ENCODE data around the gene PSMA4.

The PSMA4 gene

DNA sequence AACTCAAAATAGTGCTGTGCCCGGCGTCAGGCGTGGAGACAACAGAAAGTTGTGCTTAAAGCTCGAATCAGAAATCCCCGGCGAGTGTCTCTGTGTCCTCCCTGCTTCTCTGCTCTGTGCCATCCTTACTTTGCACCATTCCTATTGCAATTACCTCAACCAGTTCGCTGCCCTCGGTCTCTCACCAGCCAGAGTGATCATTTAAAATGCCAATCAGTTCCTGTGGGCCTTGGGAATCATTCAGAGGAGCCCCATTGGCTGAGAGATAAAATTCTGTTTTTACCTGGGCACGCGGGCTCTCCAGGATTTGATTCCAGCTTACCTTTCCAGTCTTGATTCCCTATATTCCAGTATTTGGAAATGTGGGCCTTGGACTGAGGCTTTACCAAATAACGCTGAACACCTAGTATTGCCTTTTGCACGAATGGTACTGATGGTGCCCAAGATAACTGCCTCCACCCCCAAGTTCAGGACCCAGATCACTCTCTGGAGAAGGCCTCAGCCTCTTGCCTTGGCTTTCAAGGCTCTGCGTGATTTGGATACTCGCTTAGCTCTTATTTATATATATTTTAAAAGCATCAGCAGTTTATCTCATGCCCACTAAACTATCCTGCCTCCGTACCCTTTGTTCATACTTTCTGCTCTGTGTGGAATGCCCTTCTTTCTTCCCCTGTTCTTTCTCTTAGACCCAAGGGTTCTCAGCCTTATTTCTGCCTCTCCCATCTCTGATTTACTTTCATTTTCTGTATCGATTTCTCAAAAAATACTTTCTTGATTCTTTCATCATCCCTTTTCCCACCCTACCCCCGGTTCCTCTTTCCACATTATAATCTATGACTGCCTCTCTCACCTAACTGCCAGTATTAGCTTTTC lies 863 bp downstream of the PSMA4 start:
- no peaks in the 10 kb centered on the region for H3K4me1 ChIP-seq (ENCODE audit: control insufficient read depth in 1 of 2, insufficient read depth in 2 of 2, low read length in 2 of 2)
- DNase-seq, result peak in 1 of 2 donors; percentile 1
- peak overlapping the region; percentile 8 for H3K4ac ChIP-seq (ENCODE audit: low read depth, low read length)
- H3K23ac ChIP-seq (ENCODE audit: low read length), result no peak overlapping the region
- H3K27ac ChIP-seq (ENCODE audit: low read depth, low read length), result no peak overlapping the region
- H2BK12ac ChIP-seq (ENCODE audit: low read length), result no peak overlapping the region
- peak overlapping the region; percentile 52 for H3K14ac ChIP-seq (ENCODE audit: low read length)
- no peak overlapping the region for H2BK120ac ChIP-seq (ENCODE audit: insufficient read depth, low read length, poor library complexity)
- peaks cover 9 to 15% of the 10 kb centered on the region in 2 experiments for H3K36me3 ChIP-seq (ENCODE audit: control insufficient read depth in 1 of 2, insufficient read depth in 2 of 2, low read length in 2 of 2)
- peak overlapping the region; percentile 99 for H3K9ac ChIP-seq (ENCODE audit: low read length)
- H3K4me3 ChIP-seq (ENCODE audit: low read depth, low read length), result peak overlapping the region; percentile 84
- H4K8ac ChIP-seq (ENCODE audit: low read depth, low read length), result peak overlapping the region; percentile 55
- H2BK5ac ChIP-seq (ENCODE audit: low read depth, low read length, poor library complexity), result no peak overlapping the region
- no peaks in the 10 kb centered on the region for H3K27me3 ChIP-seq (ENCODE audit: insufficient read depth, low read length)
- H3K18ac ChIP-seq (ENCODE audit: low read length), result no peak overlapping the region
- peak overlapping the region; percentile 35 for H4K12ac ChIP-seq (ENCODE audit: low read depth, low read length)
- H4K91ac ChIP-seq (ENCODE audit: low read depth, low read length), result peak overlapping the region; percentile 36
- H3K79me2 ChIP-seq (ENCODE audit: control insufficient read depth, insufficient read depth, low read length, poor library complexity), result peaks cover 5% of the 10 kb centered on the region
- no CpG with 5 or more reads among the region's 17 CpGs for WGBS (ENCODE audit: extremely low coverage, insufficient coverage, insufficient read length)
- peaks cover 5% of the 10 kb centered on the region for H3K79me1 ChIP-seq (ENCODE audit: low read length)
- no peak overlapping the region for H2AK5ac ChIP-seq (ENCODE audit: low read length)
- H3K4me2 ChIP-seq (ENCODE audit: low read length), result peak overlapping the region; percentile 72
- H2AFZ ChIP-seq (ENCODE audit: insufficient read depth, low read length, poor library complexity), result no peak overlapping the region
- no peaks in the 10 kb centered on the region for H3K9me3 ChIP-seq (ENCODE audit: insufficient read depth, low read depth, low read length)

- no peak overlapping the region for H2BK12ac ChIP-seq (ENCODE audit: low read length)
- WGBS (ENCODE audit: extremely low coverage, insufficient coverage, insufficient read length), result no CpG with 5 or more reads among the region's 1 CpG
Measured at GRCh38 chr15:78541744-78542034, 1.4 kb downstream of the PSMA4 start.

GRCh38 chr15:78542647-78543046 lies 2.4 kb downstream of the PSMA4 start:
- no peak overlapping the region for H3K18ac ChIP-seq (ENCODE audit: low read length)
- no peak overlapping the region for H3K4ac ChIP-seq (ENCODE audit: low read depth, low read length)
- no peak overlapping the region for H4K12ac ChIP-seq (ENCODE audit: low read depth, low read length)
- H4K91ac ChIP-seq (ENCODE audit: low read depth, low read length), result no peak overlapping the region
- H3K4me3 ChIP-seq (ENCODE audit: low read depth, low read length), result no peak overlapping the region
- H3K23ac ChIP-seq (ENCODE audit: low read length), result no peak overlapping the region
- H4K8ac ChIP-seq (ENCODE audit: low read depth, low read length), result no peak overlapping the region
- no peak overlapping the region for H3K14ac ChIP-seq (ENCODE audit: low read length)
- no peak overlapping the region for H2AK5ac ChIP-seq (ENCODE audit: low read length)
- no peaks in the 10 kb centered on the region for H3K4me1 ChIP-seq (ENCODE audit: control insufficient read depth in 1 of 2, insufficient read depth in 2 of 2, low read length in 2 of 2)
- H3K27me3 ChIP-seq (ENCODE audit: insufficient read depth, low read length), result no peaks in the 10 kb centered on the region
- no peaks in the 10 kb centered on the region for H3K9me3 ChIP-seq (ENCODE audit: insufficient read depth, low read depth, low read length)
- H3K9ac ChIP-seq (ENCODE audit: low read length), result no peak overlapping the region
- no peak overlapping the region for H2BK120ac ChIP-seq (ENCODE audit: insufficient read depth, low read length, poor library complexity)
- H2BK12ac ChIP-seq (ENCODE audit: low read length), result no peak overlapping the region
- H3K79me1 ChIP-seq (ENCODE audit: low read length), result peaks cover 5% of the 10 kb centered on the region
- H3K36me3 ChIP-seq (ENCODE audit: control insufficient read depth in 1 of 2, insufficient read depth in 2 of 2, low read length in 2 of 2), result peaks cover 17 to 24% of the 10 kb centered on the region in 2 experiments
- H2AFZ ChIP-seq (ENCODE audit: insufficient read depth, low read length, poor library complexity), result no peak overlapping the region
- H3K4me2 ChIP-seq (ENCODE audit: low read length), result no peak overlapping the region
- no peak overlapping the region for H3K27ac ChIP-seq (ENCODE audit: low read depth, low read length)
- DNase-seq, result no peak
- H3K79me2 ChIP-seq (ENCODE audit: control insufficient read depth, insufficient read depth, low read length, poor library complexity), result peaks cover 5% of the 10 kb centered on the region
- WGBS (ENCODE audit: extremely low coverage, insufficient coverage, insufficient read length), result no CpG with 5 or more reads among the region's 3 CpGs
- no peak overlapping the region for H2BK5ac ChIP-seq (ENCODE audit: low read depth, low read length, poor library complexity)

More at GRCh38 chr15:78541744-78542034, 1.4 kb downstream of the PSMA4 start:
- Histone ChIP-seq H3K14ac (ENCODE audit: low read length) (no peak overlapping the region), H4K8ac (ENCODE audit: low read depth, low read length) (no peak overlapping the region), H2BK5ac (ENCODE audit: low read depth, low read length, poor library complexity) (no peak overlapping the region), H3K79me1 (ENCODE audit: low read length) (peaks cover 5% of the 10 kb centered on the region), H4K12ac (ENCODE audit: low read depth, low read length) (no peak overlapping the region), H3K9ac (ENCODE audit: low read length) (no peak overlapping the region), H4K91ac (ENCODE audit: low read depth, low read length) (no peak overlapping the region), H3K27me3 (ENCODE audit: insufficient read depth, low read length) (no peaks in the 10 kb centered on the region), H2BK120ac (ENCODE audit: insufficient read depth, low read length, poor library complexity) (no peak overlapping the region), H3K4me2 (ENCODE audit: low read length) (peak overlapping the region; percentile 72), H2AK5ac (ENCODE audit: low read length) (no peak overlapping the region), H2AFZ (ENCODE audit: insufficient read depth, low read length, poor library complexity) (no peak overlapping the region), H3K79me2 (ENCODE audit: control insufficient read depth, insufficient read depth, low read length, poor library complexity) (peaks cover 5% of the 10 kb centered on the region), H3K36me3 (ENCODE audit: control insufficient read depth in 1 of 2, insufficient read depth in 2 of 2, low read length in 2 of 2) (peaks cover 11 to 18% of the 10 kb centered on the region in 2 experiments), H3K4me3 (ENCODE audit: low read depth, low read length) (no peak overlapping the region), H3K23ac (ENCODE audit: low read length) (no peak overlapping the region), H3K4ac (ENCODE audit: low read depth, low read length) (no peak overlapping the region), H3K4me1 (ENCODE audit: control insufficient read depth in 1 of 2, insufficient read depth in 2 of 2, low read length in 2 of 2) (no peaks in the 10 kb centered on the region), H3K27ac (ENCODE audit: low read depth, low read length) (no peak overlapping the region), H3K18ac (ENCODE audit: low read length) (no peak overlapping the region), H3K9me3 (ENCODE audit: insufficient read depth, low read depth, low read length) (no peaks in the 10 kb centered on the region)
- no peak for DNase-seq

DNA sequence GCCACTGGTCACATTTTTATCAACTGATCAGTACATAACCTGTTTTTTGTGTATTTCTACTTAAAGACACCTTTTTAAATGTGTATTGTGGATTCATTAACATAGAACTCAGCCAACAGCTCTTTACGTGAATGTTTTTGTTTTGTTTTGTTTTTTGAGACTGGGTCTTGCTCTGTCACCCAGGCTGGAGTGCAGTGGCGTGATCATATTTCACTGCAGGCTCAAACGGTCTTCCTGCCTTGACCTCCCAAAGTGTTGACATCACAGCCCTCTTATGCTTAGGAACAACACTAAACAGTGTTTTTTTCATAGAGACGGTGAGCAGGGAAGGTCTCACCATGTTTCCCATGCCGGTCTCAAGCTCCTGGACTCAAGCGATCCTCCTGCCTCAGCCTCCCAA lies 9.9 kb downstream of the PSMA4 start:
- H3K18ac ChIP-seq (ENCODE audit: low read length), result no peak overlapping the region
- H2AK5ac ChIP-seq (ENCODE audit: low read length), result no peak overlapping the region
- no peaks in the 10 kb centered on the region for H3K9me3 ChIP-seq (ENCODE audit: insufficient read depth, low read depth, low read length)
- H3K36me3 ChIP-seq (ENCODE audit: control insufficient read depth in 1 of 2, insufficient read depth in 2 of 2, low read length in 2 of 2), result peaks cover 20 to 36% of the 10 kb centered on the region in 2 experiments
- H3K79me1 ChIP-seq (ENCODE audit: low read length), result no peaks in the 10 kb centered on the region
- no peak overlapping the region for H2BK5ac ChIP-seq (ENCODE audit: low read depth, low read length, poor library complexity)
- H3K4me3 ChIP-seq (ENCODE audit: low read depth, low read length), result no peak overlapping the region
- H3K23ac ChIP-seq (ENCODE audit: low read length), result no peak overlapping the region
- H3K79me2 ChIP-seq (ENCODE audit: control insufficient read depth, insufficient read depth, low read length, poor library complexity), result no peaks in the 10 kb centered on the region
- H4K8ac ChIP-seq (ENCODE audit: low read depth, low read length), result no peak overlapping the region
- no peak overlapping the region for H3K14ac ChIP-seq (ENCODE audit: low read length)
- no peak overlapping the region for H4K91ac ChIP-seq (ENCODE audit: low read depth, low read length)
- no peak for DNase-seq
- H2BK12ac ChIP-seq (ENCODE audit: low read length), result no peak overlapping the region
- H3K9ac ChIP-seq (ENCODE audit: low read length), result no peak overlapping the region
- H3K27ac ChIP-seq (ENCODE audit: low read depth, low read length), result no peak overlapping the region
- no CpG with 5 or more reads among the region's 6 CpGs for WGBS (ENCODE audit: extremely low coverage, insufficient coverage, insufficient read length)
- H3K4me2 ChIP-seq (ENCODE audit: low read length), result no peak overlapping the region
- H3K4me1 ChIP-seq (ENCODE audit: control insufficient read depth in 1 of 2, insufficient read depth in 2 of 2, low read length in 2 of 2), result no peaks in the 10 kb centered on the region
- no peak overlapping the region for H2AFZ ChIP-seq (ENCODE audit: insufficient read depth, low read length, poor library complexity)
- H3K27me3 ChIP-seq (ENCODE audit: insufficient read depth, low read length), result no peaks in the 10 kb centered on the region
- H3K4ac ChIP-seq (ENCODE audit: low read depth, low read length), result no peak overlapping the region
- H4K12ac ChIP-seq (ENCODE audit: low read depth, low read length), result no peak overlapping the region
- no peak overlapping the region for H2BK120ac ChIP-seq (ENCODE audit: insufficient read depth, low read length, poor library complexity)
